DMS 273 treated with DMSO at 0.1 percent for 48 hours (cell line): Measurements from ENCODE around the gene ZNF384.

Source experiments
- DNase-seq: peaks from one replicate; lab custom pipeline; 2025; lab: John Stamatoyannopoulos, UW

ZNF384 gene

DNA sequence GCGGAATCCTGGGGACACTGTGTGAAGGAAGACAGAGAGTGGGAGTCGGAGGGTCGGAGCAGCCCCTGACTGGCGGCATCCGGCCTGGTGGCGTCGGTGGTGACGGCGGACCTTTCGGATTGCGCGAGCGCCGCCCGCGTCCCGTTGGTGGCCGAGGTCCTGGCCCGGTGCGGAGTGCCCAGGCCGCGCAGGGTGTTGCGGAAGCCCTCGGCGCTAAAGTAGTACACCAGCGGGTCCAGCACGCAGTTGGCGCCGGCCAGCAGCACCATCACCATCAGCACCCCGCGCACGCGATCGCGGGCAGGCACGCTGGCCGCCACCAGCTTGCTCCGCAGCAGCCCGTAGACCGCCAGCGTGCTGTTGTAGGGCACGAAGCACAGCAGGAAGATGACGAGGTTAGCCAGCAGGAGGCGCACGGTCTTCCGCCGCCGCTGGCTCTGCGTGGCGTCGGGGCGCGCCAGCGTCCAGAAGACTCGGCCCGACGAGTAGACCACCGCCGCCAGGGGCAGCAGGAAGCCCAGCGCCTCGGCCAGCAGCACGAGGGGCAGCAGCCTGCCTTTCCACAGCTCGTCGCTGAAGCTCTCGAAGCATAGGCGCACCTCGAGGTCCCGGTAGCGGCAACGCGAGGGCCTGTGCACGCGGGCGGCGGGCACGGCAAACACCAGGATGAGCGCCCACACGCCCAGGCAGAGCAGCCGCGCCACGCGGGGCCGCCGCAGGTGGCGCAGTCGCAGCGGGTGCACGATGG is 68.9 kb downstream of the ZNF384 start:
- no peak for DNase-seq

DNA sequence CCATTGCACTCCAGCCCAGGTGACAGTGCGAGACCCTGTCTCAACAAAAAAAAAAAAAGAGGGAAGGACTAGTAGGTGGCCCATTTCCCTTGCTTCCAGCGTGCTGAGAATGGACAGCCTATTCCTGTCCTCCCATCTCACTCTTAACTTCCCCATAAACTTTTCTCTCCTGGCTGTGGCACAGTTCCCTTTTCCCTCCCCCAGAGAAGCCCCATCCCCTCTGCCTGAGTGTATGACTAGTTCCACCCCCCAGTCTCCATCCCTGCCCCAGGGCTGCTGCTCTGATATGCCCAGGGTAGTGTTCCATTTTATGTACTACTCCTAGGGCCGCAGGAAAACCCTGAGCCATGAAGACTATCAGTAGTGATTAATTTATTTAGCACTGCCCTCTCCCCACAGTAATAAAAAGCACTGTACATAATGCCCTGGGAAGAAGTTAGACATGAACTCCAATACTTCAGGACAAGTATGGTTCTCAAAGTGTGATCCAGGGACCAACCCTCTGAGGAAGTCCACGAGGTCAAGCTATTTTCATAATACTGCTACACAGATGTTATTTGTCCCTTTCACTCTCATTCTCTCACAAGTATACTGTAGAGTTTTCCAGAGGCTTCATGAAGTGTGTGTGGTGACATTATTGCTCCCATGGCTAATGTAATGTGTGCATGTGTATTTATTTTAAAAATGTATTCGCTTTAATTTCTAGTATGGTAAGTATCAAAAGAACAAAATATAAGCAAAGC is 70.5 kb downstream of the ZNF384 start:
- DNase-seq = no peak
